H1 (cell line): Measurements from ENCODE around the gene DET1. TPM values are rescaled to one million over a fixed set of nuclear protein-coding genes. Genes with fewer than 3 reads are reported as not detected.

Experiments used
- CTCF ChIA-PET: fragments of 300-600 bp; sonication (Branson Sonifier 250); formaldehyde crosslinking; loops from one replicate; lab custom pipeline; 2021; ENCODE audit not compliant: partially characterized antibody; lab: Charles Lee
- POLR2A ChIA-PET: fragments of 300-600 bp; sonication (Branson Sonifier 250); formaldehyde crosslinking; loops from one replicate; lab custom pipeline; 2021; ENCODE audit warnings: inconsistent platforms; ENCODE audit not compliant: partially characterized antibody; lab: Charles Lee
- DNase-seq, 2 experiments: peaks; one replicate each; pipeline versions ENCODE4 v3.0.0 to v3.0.0-alpha.2; 2010 to 2022; ENCODE audit warnings: low spot score in 2 of 2, low read depth in 1 of 2, mixed read lengths in 1 of 2
- FAIRE-seq: peaks from 2 replicates; lab custom pipeline; 2011; peaks lifted over from hg19 to GRCh38; lab: Jason Lieb, UNC
- H2AFZ ChIP-seq: 2 replicates; pipeline ENCODE4 v1.8.1; 2012; ENCODE audit warnings: low read length, inconsistent platforms
- H2AK5ac ChIP-seq: 2 replicates; pipeline ENCODE4 v1.6.1; 2013; ENCODE audit warnings: low read depth, low read length
- H2BK120ac ChIP-seq: replicated peaks from 2 replicates; pipeline ENCODE3; 2013; ENCODE audit warnings: low read depth, low read length, inconsistent platforms
- H2BK12ac ChIP-seq: 2 replicates; pipeline ENCODE4 v1.6.1; 2013; ENCODE audit warnings: low read depth, low read length
- H2BK15ac ChIP-seq: 2 replicates; pipeline ENCODE4 v1.6.1; 2013; ENCODE audit warnings: low read length
- H2BK20ac ChIP-seq: 2 replicates; pipeline ENCODE4 v1.6.1; 2013; ENCODE audit warnings: low read length
- H2BK5ac ChIP-seq: 2 replicates; pipeline ENCODE4 v1.6.1; 2013; ENCODE audit warnings: low read depth, low read length
- H3K14ac ChIP-seq: 2 replicates; pipeline ENCODE4 v1.6.1; 2013; ENCODE audit warnings: inconsistent platforms; ENCODE audit not compliant: insufficient read length
- H3K18ac ChIP-seq: 2 replicates; pipeline ENCODE4 v1.6.1; 2013; ENCODE audit warnings: low read length; ENCODE audit errors: extremely low read depth
- H3K23ac ChIP-seq: 2 replicates; pipeline ENCODE4 v1.6.1; 2013; ENCODE audit warnings: inconsistent platforms; ENCODE audit not compliant: insufficient read length
- H3K23me2 ChIP-seq: 2 replicates; pipeline ENCODE4 v1.6.1; 2013; ENCODE audit warnings: low read depth, low read length
- H3K27ac ChIP-seq: 2 replicates; pipeline ENCODE4 v1.6.1; 2011; ENCODE audit warnings: low read depth, low read length, inconsistent platforms
- H3K27me3 ChIP-seq, 4 experiments: replicated peaks in 1 of 4; 1 replicate in 1 of 4; 2 replicates in 3 of 4; pipeline versions ENCODE4 v1.6.1 to v1.8.1; 2011 to 2013; ENCODE audit warnings: low read length in 3 of 4, mild to moderate bottlenecking in 3 of 4, inconsistent platforms in 2 of 4, mixed read lengths in 2 of 4, moderate library complexity in 1 of 4; ENCODE audit not compliant: control insufficient read depth in 3 of 4, insufficient read depth in 3 of 4; ENCODE audit errors: extremely low read depth in 1 of 4
- H3K36me3 ChIP-seq, 4 experiments: 2 replicates each; pipeline versions ENCODE4 v1.6.1 to v1.8.1; 2011 to 2013; ENCODE audit warnings: mild to moderate bottlenecking in 4 of 4, low read length in 3 of 4, moderate library complexity in 2 of 4, control low read depth in 1 of 4, inconsistent platforms in 1 of 4; ENCODE audit not compliant: insufficient read depth in 4 of 4, control insufficient read depth in 2 of 4
- H3K4ac ChIP-seq: replicated peaks from 2 replicates; pipeline ENCODE3; 2013; ENCODE audit warnings: low read length, low read depth, mixed read lengths, inconsistent platforms; ENCODE audit not compliant: insufficient read length
- H3K4me1 ChIP-seq, 4 experiments: replicated peaks in 1 of 4; 1 replicate in 1 of 4; 2 replicates in 3 of 4; pipeline versions ENCODE4 v1.6.1 to v1.8.1; 2011 to 2013; ENCODE audit warnings: low read length in 3 of 4, inconsistent platforms in 2 of 4, mixed read lengths in 1 of 4; ENCODE audit not compliant: insufficient read depth in 4 of 4, control insufficient read depth in 3 of 4
- H3K4me2 ChIP-seq, 2 experiments: 2 replicates each; pipeline versions ENCODE4 v1.6.1 to v1.8.1; 2011 to 2013; ENCODE audit warnings: low read depth in 2 of 2, low read length in 2 of 2, control low read depth in 1 of 2, inconsistent platforms in 1 of 2, mild to moderate bottlenecking in 1 of 2; ENCODE audit not compliant: insufficient read depth in 1 of 2
- H3K4me3 ChIP-seq, 4 experiments: fragments of 200-600, 300-600 bp in 1 of 4; sonication (generic), shearing (Covaris generic), sonication (Bioruptor Twin) in 1 of 4; 2 replicates each; pipeline versions ENCODE4 v1.5.1 to v1.8.1; 2011 to 2016; ENCODE audit warnings: low read length in 4 of 4, low read depth in 3 of 4, control low read depth in 2 of 4, inconsistent platforms in 2 of 4, mild to moderate bottlenecking in 2 of 4, mixed read lengths in 1 of 4, moderate library complexity in 1 of 4; ENCODE audit not compliant: insufficient read depth in 2 of 4; ENCODE audit errors: extremely low read depth in 1 of 4
- H3K56ac ChIP-seq: replicated peaks from 2 replicates; pipeline ENCODE3; 2013; ENCODE audit warnings: low read depth, mild to moderate bottlenecking, mixed read lengths, low read length, inconsistent platforms; ENCODE audit not compliant: insufficient read length
- H3K79me1 ChIP-seq: 2 replicates; pipeline ENCODE4 v1.6.1; 2013; ENCODE audit warnings: low read depth, low read length, control low read depth
- H3K79me2 ChIP-seq, 2 experiments: 2 replicates each; pipeline versions ENCODE4 v1.6.1 to v1.8.1; 2012 to 2013; ENCODE audit warnings: low read length in 2 of 2, mild to moderate bottlenecking in 2 of 2, inconsistent platforms in 1 of 2; ENCODE audit not compliant: insufficient read depth in 2 of 2, control insufficient read depth in 1 of 2
- H3K9ac ChIP-seq, 4 experiments: replicated peaks in 1 of 4; 1 replicate in 1 of 4; 2 replicates in 3 of 4; pipeline versions ENCODE4 v1.6.1 to v1.8.1; 2011 to 2013; ENCODE audit warnings: low read depth in 3 of 4, low read length in 3 of 4, control low read depth in 2 of 4, mild to moderate bottlenecking in 2 of 4, moderate library complexity in 2 of 4, inconsistent platforms in 1 of 4; ENCODE audit errors: extremely low read depth in 1 of 4
- H3K9me3 ChIP-seq, 2 experiments: 2 replicates each; pipeline versions ENCODE4 v1.6.1 to v1.8.1; 2012 to 2013; ENCODE audit warnings: mild to moderate bottlenecking in 2 of 2, moderate library complexity in 2 of 2, control low read depth in 1 of 2, inconsistent platforms in 1 of 2, low read depth in 1 of 2, low read length in 1 of 2, mixed read lengths in 1 of 2; ENCODE audit not compliant: insufficient read depth in 2 of 2
- H4K20me1 ChIP-seq, 2 experiments: replicated peaks in 1 of 2; 2 replicates each; pipeline versions ENCODE3 to v1.8.1; 2011 to 2013; ENCODE audit warnings: inconsistent platforms in 2 of 2, low read length in 2 of 2, mild to moderate bottlenecking in 1 of 2; ENCODE audit not compliant: insufficient read depth in 2 of 2, control insufficient read depth in 1 of 2
- H4K5ac ChIP-seq: 2 replicates; pipeline ENCODE4 v1.6.1; 2013; ENCODE audit warnings: low read length, low read depth, mixed read lengths, inconsistent platforms; ENCODE audit not compliant: insufficient read length
- H4K8ac ChIP-seq: 2 replicates; pipeline ENCODE4 v1.8.0; 2013; ENCODE audit warnings: mild to moderate bottlenecking, moderate library complexity, low read length, inconsistent platforms; ENCODE audit not compliant: insufficient read depth; ENCODE audit errors: extremely low read depth
- H4K91ac ChIP-seq: replicated peaks from 2 replicates; pipeline ENCODE3; 2013; ENCODE audit warnings: low read length, mixed read lengths, inconsistent platforms; ENCODE audit not compliant: insufficient read length
- CBX8 ChIP-seq: fragments of 300-800, 300-1000 bp; sonication (generic); IDR thresholded peaks from 2 replicates; pipeline ENCODE4 v1.7.1; 2016; ENCODE audit warnings: low read depth, low read length, borderline replicate concordance
- CTBP2 ChIP-seq: IDR thresholded peaks from 2 replicates; pipeline ENCODE4 v1.7.0; 2011; ENCODE audit warnings: borderline replicate concordance, mild to moderate bottlenecking, moderate library complexity, mixed read lengths, low read length; ENCODE audit not compliant: insufficient read depth, insufficient read length
- EGR1 ChIP-seq: IDR thresholded peaks from 2 replicates; pipeline ENCODE4 v1.6.1; 2011; ENCODE audit warnings: low read depth, low read length, borderline replicate concordance
- EZH2 ChIP-seq: fragments of 200-600 bp; sonication (generic); IDR thresholded peaks from 2 replicates; pipeline ENCODE4 v1.7.1; 2012; ENCODE audit warnings: low read depth, mild to moderate bottlenecking, moderate library complexity, low read length, inconsistent platforms; ENCODE audit not compliant: severe bottlenecking
- GABPA ChIP-seq: IDR thresholded peaks from 2 replicates; pipeline ENCODE4 v1.6.1; 2011; ENCODE audit warnings: mild to moderate bottlenecking, low read length, moderate library complexity, borderline replicate concordance; ENCODE audit not compliant: insufficient read depth
- GTF2F1 ChIP-seq: IDR thresholded peaks from 2 replicates; pipeline ENCODE4 v1.6.1; 2012; ENCODE audit warnings: low read depth, low read length, improper control_type of control experiment, borderline replicate concordance
- RNF2 ChIP-seq: fragments of 200-900, 300-1000 bp; sonication (generic); IDR thresholded peaks from 2 replicates; pipeline ENCODE4 v1.7.1; 2016; ENCODE audit warnings: borderline replicate concordance, low read depth, mild to moderate bottlenecking, antibody characterized with exemption, low read length; ENCODE audit not compliant: poor library complexity, severe bottlenecking; ENCODE audit errors: missing control alignments
- SP4 ChIP-seq: IDR thresholded peaks from 2 replicates; pipeline ENCODE4 v1.6.1; 2012; ENCODE audit warnings: low read length, inconsistent platforms
- TAF1 ChIP-seq: IDR thresholded peaks from 2 replicates; pipeline ENCODE4 v1.6.1; 2011; ENCODE audit warnings: mild to moderate bottlenecking, low read depth, low read length
- TAF7 ChIP-seq: optimal IDR thresholded peaks from 2 replicates; pipeline ENCODE3; 2011; ENCODE audit warnings: low read depth, mild to moderate bottlenecking, inconsistent platforms, low read length, moderate library complexity, borderline replicate concordance
- TBP ChIP-seq: IDR thresholded peaks from 2 replicates; pipeline ENCODE4 v1.6.1; 2011; ENCODE audit warnings: low read depth, low read length, improper control_type of control experiment
- TEAD4 ChIP-seq: IDR thresholded peaks from 2 replicates; pipeline ENCODE4 v1.6.1; 2012; ENCODE audit warnings: low read depth, low read length, inconsistent platforms, mixed read lengths
- WGBS, 2 experiments: shearing (Covaris generic) in 1 of 2; methylation state at CpG; one replicate each; pipeline versions ENCODE4 v1.1.6 to v1.1.7; 2013 to 2015; ENCODE audit warnings: low lambda C conversion rate in 2 of 2, mixed read lengths in 2 of 2, inconsistent platforms in 1 of 2, low coverage in 1 of 2, missing lambda C conversion rate in 1 of 2; ENCODE audit not compliant: insufficient replicate concordance in 2 of 2, insufficient coverage in 1 of 2, insufficient read length in 1 of 2; ENCODE audit errors: extremely low coverage in 1 of 2, missing lambda C conversion rate in 1 of 2; 5-methylcytosine and 5-hydroxymethylcytosine counted together
- polyA plus RNA-seq, 7 experiments: library from polyadenylated mRNA; depleted of rRNA in 3 of 7; stranded (reverse) in 5 of 7; unstranded in 2 of 7; fragments of >200 nt in 5 of 7; fragments of 200-250 nt in 2 of 7; gene quantifications; 1 replicate in 5 of 7; 2 replicates in 1 of 7; 4 replicates in 1 of 7; pipeline versions ENCODE4 v1.2.1 to v1.2.3, GENCODE V29; 2011 to 2013; ENCODE audit warnings: missing spikeins in 2 of 7, mixed read lengths in 2 of 7
- total RNA-seq: library from RNA; stranded (reverse); fragmentation: NEBNext Ultra II Directional; extraction: Animal tissue kit (Norgen Biotek cat#: 25700); gene quantifications from 2 replicates; pipeline ENCODE4 v1.2.1, GENCODE V29; 2021

The DET1 gene
- total and polyA plus RNA-seq, 2 of the 8 experiments (the other 6 are each of a cell fraction or from before 2014, with no cell fraction given) = 5.4 to 8.5 TPM

GRCh38 chr15:88513195-88513594, 33.3 kb downstream of the DET1 start:
- no peak overlapping the region for H3K56ac ChIP-seq
- no peak overlapping the region for H3K4me3 ChIP-seq
- H4K91ac ChIP-seq = no peak overlapping the region
- no peak overlapping the region for H4K5ac ChIP-seq
- DNase-seq = no peak
- peaks cover 0 to 8% (median 2%) of the 10 kb centered on the region in 4 experiments; a peak in 3 of 8 replicates for H3K36me3 ChIP-seq
- H2BK120ac ChIP-seq = no peak overlapping the region
- H3K9ac ChIP-seq = no peak overlapping the region
- WGBS, 2 experiments = 90% methylated on average over 5 of the region's 5 CpGs; no CpG with 5 or more reads in 1 of the 2 experiments
- ChIA-PET CTCF (interaction anchor here (0.5 to 2.2 kb wide), 2 partner anchors 26 to 30 kb away, joined by 4 to 6 read pairs; no protein-coding TSS in a partner anchor), POLR2A (no interaction called here)
- H2AK5ac ChIP-seq = no peak overlapping the region
- H4K20me1 ChIP-seq = no peaks in the 10 kb centered on the region
- H3K23ac ChIP-seq = no peak overlapping the region
- H2BK5ac ChIP-seq = no peak overlapping the region
- no peak overlapping the region for H3K4me2 ChIP-seq
- no peaks in the 10 kb centered on the region for H3K4me1 ChIP-seq
- no peaks in the 10 kb centered on the region for H3K79me2 ChIP-seq
- H2BK15ac ChIP-seq = no peak overlapping the region
- H3K4ac ChIP-seq = no peak overlapping the region
- H4K8ac ChIP-seq = no peak overlapping the region
- no peak overlapping the region for H2BK20ac ChIP-seq
- no peak overlapping the region for H2BK12ac ChIP-seq
- H3K79me1 ChIP-seq = no peaks in the 10 kb centered on the region
- no peak overlapping the region for H2AFZ ChIP-seq
- H3K23me2 ChIP-seq = no peaks in the 10 kb centered on the region
- no peak overlapping the region for H3K27ac ChIP-seq
- FAIRE-seq = no peak
- H3K9me3 ChIP-seq = no peaks in the 10 kb centered on the region
- H3K27me3 ChIP-seq = no peaks in the 10 kb centered on the region
- H3K14ac ChIP-seq = no peak overlapping the region
- no peak overlapping the region for H3K18ac ChIP-seq
- no peak for TF ChIP-seq TBP
- TF ChIP-seq CTBP2 = no peak
- no peak for TF ChIP-seq GTF2F1
- TF ChIP-seq GABPA = no peak
- no peak for TF ChIP-seq EGR1
- no peak for TF ChIP-seq CBX8
- TF ChIP-seq TAF7 = no peak
- TF ChIP-seq TAF1 = no peak
- no peak for TF ChIP-seq RNF2
- no peak for TF ChIP-seq SP4
- TF ChIP-seq TEAD4 = no peak
- no peak for TF ChIP-seq EZH2
